Neural crest cell (in vitro differentiated cells): Measurements from ENCODE around the gene ROM1. TPM values are rescaled to one million over a fixed set of nuclear protein-coding genes. Genes with fewer than 3 reads are reported as not detected.
A peak's percentile ranks its signal among the peaks of the same experiment; 100 is the strongest.

Experiments
- DNase-seq: peaks from one replicate; pipeline ENCODE4 v3.0.0; 2021; ENCODE audit warnings: low read depth, mixed read lengths, low spot score
- H3K27ac Mint-ChIP-seq: one replicate; pipeline ENCODE4 v1.8.0; 2021; ENCODE audit warnings: mild to moderate bottlenecking, mixed read lengths; ENCODE audit not compliant: unreplicated experiment
- H3K27me3 Mint-ChIP-seq: 2 replicates; pipeline ENCODE4 v1.8.0; 2021; ENCODE audit warnings: low read depth, mild to moderate bottlenecking, mixed read lengths
- H3K36me3 Mint-ChIP-seq: 2 replicates; pipeline ENCODE4 v1.8.0; 2021; ENCODE audit warnings: low read depth, mild to moderate bottlenecking, mixed read lengths
- H3K4me1 Mint-ChIP-seq: 2 replicates; pipeline ENCODE4 v1.8.0; 2021; ENCODE audit warnings: mixed read lengths
- H3K4me3 Mint-ChIP-seq: one replicate; pipeline ENCODE4 v1.8.0; 2021; ENCODE audit warnings: mild to moderate bottlenecking, mixed read lengths
- H3K9me3 Mint-ChIP-seq: 2 replicates; pipeline ENCODE4 v1.8.0; 2021; ENCODE audit warnings: mixed read lengths
- CTCF ChIP-seq: fragments of 200-600 bp; sonication (generic); conservative IDR thresholded peaks from 2 replicates; pipeline ENCODE4 v1.5.0; 2021; ENCODE audit warnings: antibody characterized with exemption, mild to moderate bottlenecking
- total RNA-seq: library from RNA; stranded (reverse); gene quantifications from 2 replicates; pipeline ENCODE4 v1.2.1, GENCODE V29; 2021

Gene ROM1
- total RNA-seq, 1 donor from 2014 or later: 0.23 TPM

- H3K4me1 Mint-ChIP-seq: peaks cover 58% of the 10 kb centered on the region
- peaks cover 35% of the 10 kb centered on the region for H3K36me3 Mint-ChIP-seq
Observed at GRCh38 chr11:62601372-62602140, 11.5 kb upstream of the ROM1 start, which contains the start of gene MTA2. Gene MTA2, minus strand, starts transcription at chr11:62601865. Its CDS starts 415 bp downstream, at chr11:62601450.

GRCh38 chr11:62602141-62603071 is 10.7 kb upstream of the ROM1 start:
- H3K4me1 Mint-ChIP-seq: peaks cover 58% of the 10 kb centered on the region
- peaks cover 35% of the 10 kb centered on the region for H3K36me3 Mint-ChIP-seq
- peaks cover 23% of the 10 kb centered on the region for H3K27me3 Mint-ChIP-seq
- peak overlapping the region; percentile 94 for H3K4me3 Mint-ChIP-seq
- peak; percentile 26 for DNase-seq
- H3K9me3 Mint-ChIP-seq: no peaks in the 10 kb centered on the region
- peak overlapping the region; percentile 59 for H3K27ac Mint-ChIP-seq
- TF ChIP-seq CTCF: no peak

More at GRCh38 chr11:62601372-62602140, 11.5 kb upstream of the ROM1 start, which contains the start of gene MTA2:
- peaks cover 23% of the 10 kb centered on the region for H3K27me3 Mint-ChIP-seq
- no peaks in the 10 kb centered on the region for H3K9me3 Mint-ChIP-seq
- peak within 1 kb of the TSS; percentile 94 for H3K4me3 Mint-ChIP-seq
- peak; percentile 100 for DNase-seq
- H3K27ac Mint-ChIP-seq: peak within 1 kb of the TSS; percentile 90
- TF ChIP-seq CTCF: no peak

- DNase-seq: no peak
- Mint-ChIP-seq H3K27me3 (peaks cover 23% of the 10 kb centered on the region), H3K27ac (no peak overlapping the region), H3K4me3 (peak overlapping the region; percentile 81), H3K9me3 (no peaks in the 10 kb centered on the region), H3K4me1 (peaks cover 58% of the 10 kb centered on the region), H3K36me3 (peaks cover 30% of the 10 kb centered on the region)
- TF ChIP-seq CTCF: no peak
Observed at GRCh38 chr11:62603072-62603408, 10.0 kb upstream of the ROM1 start.

- Mint-ChIP-seq H3K4me3 (peak overlapping the region; percentile 81), H3K9me3 (no peaks in the 10 kb centered on the region), H3K4me1 (peaks cover 56% of the 10 kb centered on the region), H3K27me3 (peaks cover 23% of the 10 kb centered on the region), H3K36me3 (peaks cover 26% of the 10 kb centered on the region), H3K27ac (no peak overlapping the region)
- DNase-seq: no peak
- TF ChIP-seq CTCF: no peak
Observed at GRCh38 chr11:62603776-62604299, 9.2 kb upstream of the ROM1 start.

GRCh38 chr11:62604460-62605120 is 8.5 kb upstream of the ROM1 start:
- Mint-ChIP-seq H3K9me3 (no peaks in the 10 kb centered on the region), H3K36me3 (peaks cover 20% of the 10 kb centered on the region), H3K27me3 (peaks cover 20% of the 10 kb centered on the region), H3K4me3 (peak overlapping the region; percentile 81), H3K4me1 (peaks cover 48% of the 10 kb centered on the region), H3K27ac (peak overlapping the region; percentile 43)
- no peak for TF ChIP-seq CTCF
- no peak for DNase-seq
